NCI-H128 (cell line): ENCODE measurements around the gene OARD1.

Experiments used
- DNase-seq: peaks from one replicate; lab custom pipeline; 2025; ENCODE audit not compliant: unreplicated experiment; lab: John Stamatoyannopoulos, UW

The OARD1 gene

DNA sequence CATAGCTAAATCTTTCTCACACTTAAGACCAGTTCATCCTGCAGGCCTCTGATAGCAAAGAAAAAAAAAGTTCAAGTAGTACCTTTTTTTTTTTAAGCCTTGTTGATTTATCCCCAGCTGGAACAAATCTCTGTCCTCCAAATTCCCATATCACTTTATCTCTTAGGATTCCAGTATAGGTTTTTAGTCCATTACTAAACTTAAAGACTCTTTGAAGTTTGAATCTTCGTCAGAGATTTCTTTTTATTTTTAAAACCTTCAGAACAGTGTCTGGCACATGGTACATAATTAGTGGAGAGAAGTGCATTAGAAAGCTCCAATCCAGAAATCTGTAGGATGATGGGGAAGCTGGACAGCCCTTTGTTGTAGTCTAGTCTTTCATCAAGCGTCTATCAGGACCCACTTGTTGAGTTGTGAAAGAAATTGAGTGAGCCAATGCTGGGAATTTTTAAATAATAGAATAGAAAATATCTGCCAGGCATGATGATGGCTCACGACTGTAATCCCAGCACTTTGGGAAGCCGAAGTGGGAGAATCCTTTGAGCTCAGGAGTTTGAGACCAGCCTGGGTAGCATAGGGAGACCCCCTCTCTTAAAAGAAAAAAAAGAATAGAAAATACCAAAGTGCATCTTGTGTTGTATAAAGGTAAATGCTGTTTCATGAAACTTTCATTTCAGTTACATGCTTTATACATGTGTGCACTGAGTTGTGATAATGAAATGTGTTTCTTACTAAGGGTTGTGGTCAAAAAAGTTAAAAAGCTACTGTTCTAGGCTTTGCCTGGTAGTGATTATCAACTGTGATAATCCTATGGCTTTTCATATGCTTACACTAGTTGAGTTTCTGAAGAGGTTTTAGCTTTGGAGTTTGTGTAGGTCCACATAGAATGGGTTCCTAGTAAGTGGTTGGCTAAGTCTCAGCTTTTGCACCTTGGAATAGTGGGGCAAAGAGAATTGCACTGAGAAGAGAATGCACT, 3.8 kb upstream of the OARD1 start:
- DNase-seq, result no peak

DNA sequence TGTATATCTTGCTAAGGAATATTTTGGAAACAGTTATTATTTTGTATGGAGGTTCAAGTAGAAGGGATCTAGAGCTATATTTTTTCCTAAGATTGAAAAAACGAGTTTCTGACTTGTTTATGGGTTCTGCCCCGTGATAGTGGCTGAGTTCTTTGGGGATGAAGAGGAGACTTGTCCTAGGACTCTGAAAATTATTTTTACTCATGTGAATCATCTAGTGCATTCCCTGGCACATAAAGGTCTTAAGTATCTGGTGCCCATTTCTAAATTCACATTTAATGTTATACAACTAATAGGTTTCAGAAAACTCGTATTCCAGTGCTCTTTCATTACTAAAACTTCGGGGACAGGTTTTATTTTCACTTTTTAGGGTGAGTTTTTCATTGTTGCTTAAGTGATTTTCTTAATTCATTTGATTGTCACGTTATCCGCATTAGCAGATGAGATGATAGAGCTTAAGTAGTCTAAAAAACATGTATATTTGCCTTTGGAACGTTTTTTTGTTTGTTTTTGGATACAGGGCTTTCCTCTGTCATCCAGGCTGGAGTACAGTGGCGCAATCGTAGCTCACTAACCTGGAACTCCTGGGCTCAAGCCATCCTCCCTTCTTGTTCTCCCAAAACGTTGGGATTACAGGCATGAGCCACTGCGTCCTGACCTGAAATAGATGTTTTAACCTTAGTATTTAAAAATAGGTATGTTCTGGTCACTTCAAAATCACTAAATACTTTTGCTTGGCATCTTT, 2.7 kb upstream of the OARD1 start:
- DNase-seq, result no peak

DNA sequence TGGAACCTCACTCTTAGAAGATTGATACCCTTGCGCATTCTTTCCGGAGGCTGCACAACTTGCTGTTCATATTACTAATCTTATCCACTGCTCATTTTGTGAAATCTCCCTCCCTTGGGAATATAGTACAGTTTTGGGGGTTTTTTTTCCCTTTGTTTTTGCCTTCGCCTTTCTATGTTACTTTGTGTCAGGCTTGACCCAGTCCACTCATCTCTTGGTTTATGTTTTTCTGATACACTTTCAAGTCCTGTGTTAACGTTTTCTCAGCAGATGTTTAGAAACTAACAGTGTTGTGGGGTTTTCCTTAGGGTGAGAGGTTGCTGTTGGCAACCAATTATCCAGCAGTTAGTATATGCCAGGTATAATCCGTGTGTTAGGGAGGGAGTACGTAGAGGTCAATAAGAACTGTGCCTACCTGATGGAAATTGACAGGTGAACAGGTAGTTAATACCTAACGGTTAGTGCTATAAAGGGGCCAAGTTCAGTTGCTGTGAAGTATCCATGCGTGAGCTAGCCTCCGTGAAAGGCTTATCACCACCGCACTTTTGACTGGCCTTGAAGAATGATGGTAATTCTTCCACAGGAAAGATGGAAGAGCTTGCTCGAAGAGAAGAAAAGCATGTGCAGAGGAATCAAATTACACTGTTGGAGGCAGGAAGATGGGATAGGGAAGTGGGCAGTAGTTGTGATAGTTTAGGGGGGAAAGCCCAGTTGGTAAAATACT, 2.0 kb upstream of the OARD1 start:
- no peak for DNase-seq

DNA sequence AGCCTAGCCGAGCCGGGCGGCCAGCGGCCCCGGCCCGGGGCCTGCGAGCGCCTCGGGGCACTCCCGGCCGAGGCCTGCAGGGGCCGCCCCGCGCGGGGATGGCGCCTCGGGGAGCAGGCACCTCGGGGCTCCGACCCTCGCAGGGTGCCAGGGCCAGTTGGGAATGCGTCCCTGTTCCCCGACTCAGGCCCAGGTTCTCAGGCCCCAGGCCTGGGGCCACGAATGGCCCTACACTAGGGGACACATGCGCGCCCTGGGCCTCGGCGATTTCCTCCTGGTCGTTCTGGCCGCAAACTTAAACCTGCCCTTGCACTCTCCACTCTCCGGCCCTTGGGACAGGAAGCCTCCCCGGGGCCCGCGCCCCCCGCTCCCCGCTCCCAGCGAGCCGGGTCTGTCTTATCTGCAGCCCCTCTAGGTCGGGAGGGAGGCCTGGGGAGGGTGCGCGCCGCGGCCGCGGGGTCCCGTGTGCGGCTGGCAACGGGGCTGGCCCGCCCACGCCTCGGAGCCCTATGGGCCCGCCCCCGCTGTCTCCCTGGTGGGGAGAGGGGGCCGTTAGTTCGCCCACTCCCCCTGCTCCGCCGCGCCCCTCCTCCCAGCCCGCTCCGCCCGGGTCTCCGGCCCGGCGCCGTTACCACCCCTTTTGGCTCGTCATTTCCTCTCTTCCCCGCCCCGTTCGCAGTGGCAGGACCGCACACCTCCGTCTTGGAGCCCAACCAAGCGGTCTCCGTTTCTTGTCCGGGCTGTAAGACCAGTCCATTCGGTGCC, 1.2 kb upstream of the OARD1 start:
- DNase-seq, result peak; percentile 38

DNA sequence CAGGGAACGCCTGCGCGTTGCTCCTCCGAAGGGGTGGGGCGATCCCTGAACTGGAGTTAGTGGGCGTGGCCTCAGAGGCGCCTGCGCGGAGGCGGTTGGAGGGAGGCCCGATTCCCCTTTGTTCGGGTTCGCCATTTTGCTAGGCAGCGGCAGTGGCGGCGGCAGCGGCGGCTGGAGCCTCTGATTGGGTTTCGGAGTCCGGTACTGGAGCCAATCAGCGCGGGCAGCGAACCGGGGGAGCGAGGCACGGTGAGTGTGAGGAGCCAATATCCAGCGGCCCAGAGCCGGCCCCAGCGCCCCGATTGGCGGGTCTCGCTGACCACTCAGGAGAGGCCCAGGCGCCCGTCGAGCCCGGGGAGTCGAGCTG, 663 bp upstream of the OARD1 start, which contains the start of gene NFYA:
NFYA (plus strand) TSS at position 139 of the 367 bp plus-strand sequence. CDS start 6,116 bp downstream, outside the sequence.
- peak; percentile 100 for DNase-seq

DNA sequence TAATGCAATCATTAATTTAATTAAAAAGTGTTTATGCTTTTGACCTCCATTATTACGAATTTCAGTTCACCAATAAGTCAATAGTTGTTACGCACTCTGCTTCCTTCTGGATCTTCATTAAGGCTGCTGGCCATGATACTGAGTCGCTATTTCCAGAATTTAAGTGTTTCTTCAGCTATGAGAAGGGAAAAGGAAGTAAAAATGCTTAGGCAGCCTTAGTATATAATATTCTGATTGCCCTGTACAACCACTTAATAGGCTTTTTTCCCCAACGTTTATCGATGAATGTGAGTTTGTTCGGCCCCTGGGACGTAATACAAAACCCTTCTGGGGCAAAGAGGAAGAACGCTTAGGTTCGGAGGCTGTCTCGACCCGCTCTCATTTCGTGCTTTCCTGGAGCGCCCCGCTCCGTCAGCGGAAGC, 644 bp downstream of the OARD1 start:
- no peak for DNase-seq

DNA sequence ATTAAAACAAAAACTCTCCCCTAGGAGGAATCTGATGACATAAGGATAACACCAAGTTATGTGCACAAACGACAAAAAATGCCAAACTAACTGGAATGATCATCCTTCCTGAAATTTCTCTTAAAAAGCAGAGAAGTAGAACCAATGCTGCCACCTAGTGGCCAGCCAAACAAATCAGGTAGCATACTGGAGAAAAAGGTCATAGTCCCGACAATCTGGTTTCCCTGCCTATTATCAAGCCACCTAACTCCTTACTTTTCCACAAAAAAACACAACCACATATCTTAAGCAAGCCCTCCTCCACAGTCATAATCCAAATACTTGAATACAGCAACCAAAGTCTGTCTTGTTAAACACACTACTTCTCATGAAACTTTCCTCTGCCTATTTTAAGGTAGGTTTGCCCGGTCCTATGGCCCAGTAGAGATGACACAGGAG, 5.3 kb downstream of the OARD1 start:
- DNase-seq, result no peak

DNA sequence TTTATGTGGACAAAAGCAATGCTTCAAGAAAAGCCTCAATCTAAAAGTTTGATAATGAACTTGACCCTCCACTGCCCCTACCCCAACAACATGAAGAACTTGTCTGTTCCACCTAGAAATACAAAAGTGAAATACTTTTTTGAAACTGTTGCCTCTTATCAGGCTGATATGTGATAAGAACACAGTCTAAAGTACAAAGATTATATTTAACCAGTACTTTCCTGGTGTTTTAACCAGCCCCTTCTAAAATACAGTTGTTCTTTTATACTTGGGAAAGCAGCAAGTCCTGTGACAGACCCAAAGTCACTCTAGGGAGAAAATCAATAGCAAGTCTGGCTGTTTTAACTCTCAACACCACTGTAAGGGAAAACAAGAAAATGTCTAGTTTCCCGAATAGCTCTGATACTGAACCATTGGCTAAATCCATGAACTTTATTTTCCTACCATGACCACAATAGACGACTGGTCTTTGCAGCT, 6.6 kb downstream of the OARD1 start:
- no peak for DNase-seq

DNA sequence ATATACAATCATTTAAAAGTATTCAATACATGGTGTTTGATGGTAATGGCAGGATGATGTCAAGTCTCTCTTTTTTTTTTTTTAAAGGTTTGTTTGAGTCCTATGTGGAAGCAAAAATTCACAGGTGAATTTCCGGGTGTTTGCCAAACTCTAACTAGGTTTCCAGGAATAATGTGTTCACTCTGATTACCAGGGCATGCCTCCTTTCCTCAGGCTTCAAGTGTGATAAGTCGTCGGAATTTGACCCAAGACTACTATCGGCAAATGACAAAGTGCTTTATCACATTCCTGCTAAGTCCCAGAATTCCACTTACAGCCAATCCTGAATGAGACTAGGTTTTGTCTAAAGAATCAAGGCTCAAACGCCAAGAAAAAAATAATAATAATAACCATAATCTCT, 7.3 kb downstream of the OARD1 start:
- DNase-seq, result no peak

DNA sequence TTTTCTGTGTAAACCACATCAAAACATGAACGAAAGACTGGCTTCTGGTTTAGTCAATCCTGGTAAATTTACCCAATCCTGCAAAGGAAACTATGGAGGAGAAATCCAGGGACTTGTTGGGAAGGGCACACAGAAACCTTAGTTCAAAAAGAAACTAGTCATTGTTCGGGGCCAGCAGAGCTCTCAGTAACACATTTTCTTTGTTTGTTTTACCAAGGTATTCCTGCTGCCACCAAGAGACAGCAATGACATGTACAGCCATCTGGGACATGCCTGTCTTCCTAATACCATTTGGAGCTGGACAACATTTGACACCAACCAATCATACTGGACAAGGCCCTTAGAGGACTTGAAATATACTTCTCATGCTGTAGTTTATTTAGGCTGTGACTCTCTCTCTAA, 8.3 kb downstream of the OARD1 start:
- no peak for DNase-seq

DNA sequence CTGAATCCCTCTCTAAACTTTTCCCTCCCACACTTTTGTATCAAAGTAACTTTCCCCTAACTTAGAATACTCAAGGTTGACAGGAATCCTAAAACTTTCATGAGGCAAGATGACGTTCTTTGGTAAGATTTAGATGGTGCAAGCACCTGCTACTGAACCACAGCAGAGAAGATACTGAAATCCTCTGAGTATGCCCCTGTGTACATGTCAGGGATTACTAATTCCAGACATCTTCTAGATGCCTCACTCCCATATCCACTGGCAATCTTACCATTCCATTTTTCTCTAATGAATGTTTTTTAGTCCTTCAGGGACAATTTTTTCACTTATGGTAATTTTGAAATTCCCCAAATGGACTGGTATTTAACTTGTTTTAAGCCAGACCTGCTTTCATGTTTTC, 10.1 kb downstream of the OARD1 start:
- DNase-seq, result no peak

DNA sequence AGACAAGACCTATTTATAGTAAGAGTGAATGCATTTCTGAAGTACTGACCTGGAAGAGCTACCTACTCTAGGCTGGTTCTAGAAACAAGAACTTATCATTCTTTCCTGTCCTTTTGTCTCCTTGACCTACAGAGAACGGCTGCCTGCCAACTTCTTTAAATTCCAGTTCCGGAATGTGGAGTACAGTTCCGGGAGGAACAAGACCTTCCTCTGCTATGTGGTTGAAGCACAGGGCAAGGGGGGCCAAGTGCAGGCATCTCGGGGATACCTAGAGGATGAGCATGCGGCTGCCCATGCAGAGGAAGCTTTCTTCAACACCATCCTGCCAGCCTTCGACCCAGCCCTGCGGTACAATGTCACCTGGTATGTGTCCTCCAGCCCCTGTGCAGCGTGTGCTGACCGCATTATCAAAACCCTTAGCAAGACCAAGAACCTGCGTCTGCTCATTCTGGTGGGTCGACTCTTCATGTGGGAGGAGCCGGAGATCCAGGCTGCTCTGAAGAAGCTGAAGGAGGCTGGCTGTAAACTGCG, 10.9 kb downstream of the OARD1 start:
- no peak for DNase-seq

DNA sequence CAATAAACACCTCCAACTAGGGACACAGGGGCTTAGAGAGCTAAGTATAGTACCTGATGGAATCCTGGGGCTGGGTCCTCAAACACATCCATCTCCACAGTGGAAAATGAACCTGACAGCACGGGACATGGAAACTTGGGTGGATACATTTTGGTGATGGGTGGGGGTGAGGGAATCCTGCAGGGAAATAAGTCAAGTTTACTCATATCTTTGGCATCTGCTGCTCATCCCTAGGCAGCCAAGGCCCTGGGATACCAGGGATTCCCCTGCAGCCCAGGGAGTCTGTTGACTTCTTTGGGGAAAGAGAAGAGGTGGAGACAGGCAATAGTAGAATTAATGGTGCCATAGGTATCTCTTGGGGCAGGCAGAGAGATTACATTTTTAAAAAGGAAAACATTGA, 12.6 kb downstream of the OARD1 start:
- no peak for DNase-seq

DNA sequence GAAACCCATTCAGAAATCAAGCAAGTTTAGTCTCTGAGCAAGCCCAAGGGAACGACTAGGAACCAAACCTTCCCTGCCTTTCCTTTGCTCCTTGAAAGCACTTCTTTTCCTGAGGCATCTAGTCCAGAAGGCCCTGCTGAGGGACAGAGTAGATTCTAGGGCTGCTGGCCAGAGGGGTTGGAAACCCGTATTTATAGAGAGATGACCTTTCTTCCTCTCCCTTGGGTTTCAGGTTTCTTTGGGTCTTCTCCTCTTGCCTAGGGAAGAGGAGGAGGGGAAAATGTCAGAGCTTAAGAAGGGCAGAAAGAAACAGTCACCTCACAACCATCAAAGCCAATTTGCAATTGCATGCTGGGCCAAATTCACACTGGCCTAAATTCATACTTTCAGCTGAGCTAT, 13.4 kb downstream of the OARD1 start:
- DNase-seq, result no peak

DNA sequence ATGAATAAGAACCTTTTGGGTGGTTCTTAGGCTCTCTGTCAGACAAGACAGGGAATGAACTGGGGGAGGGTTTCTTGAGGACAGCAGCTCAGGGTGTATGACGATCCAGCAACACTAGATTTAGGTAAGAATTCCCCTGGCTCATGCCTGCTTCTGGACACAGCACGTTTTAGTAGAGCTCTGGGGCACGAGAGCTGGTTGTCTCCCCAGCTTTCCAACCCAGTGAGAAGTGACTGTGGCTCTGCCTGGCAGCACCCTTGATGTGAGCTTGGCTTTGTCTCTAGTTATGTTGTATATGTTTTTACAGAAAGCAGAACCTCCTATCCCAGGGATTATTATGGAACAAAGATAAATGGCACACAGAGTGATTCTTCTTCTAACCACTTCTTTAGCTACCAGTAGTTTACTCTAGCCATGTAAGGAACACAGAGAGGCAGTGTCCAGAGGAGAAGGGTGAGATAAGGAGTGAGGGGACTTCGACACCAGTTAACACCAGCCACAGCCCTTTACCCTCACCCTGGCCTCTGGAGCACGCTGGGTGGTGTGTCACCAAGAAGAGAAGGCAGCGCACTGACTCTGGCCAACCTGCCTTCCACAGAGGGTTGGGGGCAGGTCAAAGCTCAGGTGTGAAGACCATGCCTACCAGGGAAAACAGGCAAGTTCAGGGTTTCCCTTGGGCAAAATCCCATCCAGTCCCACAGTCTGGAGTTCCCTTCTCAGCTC, 15.2 kb downstream of the OARD1 start:
- no peak for DNase-seq

DNA sequence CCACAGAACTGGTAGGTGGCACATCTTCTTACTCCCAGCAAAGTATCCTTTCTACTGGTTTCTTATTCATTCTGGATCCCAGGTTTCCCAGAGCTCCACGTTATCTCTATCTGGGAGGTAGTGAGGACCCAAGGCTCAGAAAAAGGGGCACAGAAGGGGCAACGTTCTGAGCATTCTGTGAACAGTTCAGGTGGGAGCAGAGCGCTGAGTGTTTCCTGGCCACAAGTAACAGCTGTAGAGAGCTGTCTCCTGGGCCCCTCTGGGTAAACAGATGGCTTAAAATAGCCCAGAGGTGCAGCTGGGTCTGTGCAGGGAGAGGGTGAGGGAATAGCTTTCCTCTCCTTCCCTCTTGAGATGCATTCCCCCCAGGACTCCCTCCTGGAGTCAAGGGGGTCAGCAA, 17.0 kb downstream of the OARD1 start:
- DNase-seq, result no peak

DNA sequence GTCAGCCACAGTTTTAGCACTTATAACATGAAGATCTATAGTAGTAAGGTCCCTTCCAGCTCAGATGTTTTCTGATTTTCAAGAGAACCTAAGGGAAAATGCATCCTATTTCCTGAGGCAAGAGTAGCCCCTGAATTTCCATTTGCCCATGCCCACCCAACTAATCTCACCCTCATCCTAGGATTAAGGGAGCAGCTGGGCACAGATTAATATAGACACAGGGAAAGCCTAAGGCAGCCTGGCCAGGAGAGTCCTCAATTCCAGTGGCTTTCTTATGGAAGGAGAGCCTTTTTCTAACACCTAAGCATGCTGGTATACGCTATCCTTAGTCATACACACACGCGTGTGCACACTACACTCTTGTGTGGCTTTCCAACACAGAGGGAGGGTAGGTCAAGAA, 17.6 kb downstream of the OARD1 start:
- DNase-seq, result no peak

DNA sequence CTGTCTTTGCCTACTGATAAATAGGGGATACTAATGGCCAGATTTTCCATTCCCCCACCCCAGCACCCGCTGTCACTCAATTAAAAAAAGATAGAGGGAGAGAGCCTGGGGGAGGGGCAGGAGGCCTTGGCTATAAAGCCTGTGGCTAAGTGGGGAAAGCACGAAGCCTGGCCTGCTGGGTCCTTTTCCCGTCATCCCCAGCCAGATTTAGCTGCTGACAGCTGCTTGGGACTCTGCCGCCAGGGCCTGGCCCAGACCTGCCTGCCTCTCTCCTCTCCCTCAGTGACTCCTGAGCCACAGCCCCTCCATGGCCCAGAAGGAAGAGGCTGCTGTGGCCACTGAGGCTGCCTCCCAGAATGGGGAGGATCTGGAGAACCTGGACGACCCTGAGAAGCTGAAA, 19.1 kb downstream of the OARD1 start, which contains the start of gene APOBEC2:
APOBEC2 (plus strand) TSS at position 162 of the 400 bp plus-strand sequence; CDS start at position 308, 146 bp downstream.
- DNase-seq, result no peak

DNA sequence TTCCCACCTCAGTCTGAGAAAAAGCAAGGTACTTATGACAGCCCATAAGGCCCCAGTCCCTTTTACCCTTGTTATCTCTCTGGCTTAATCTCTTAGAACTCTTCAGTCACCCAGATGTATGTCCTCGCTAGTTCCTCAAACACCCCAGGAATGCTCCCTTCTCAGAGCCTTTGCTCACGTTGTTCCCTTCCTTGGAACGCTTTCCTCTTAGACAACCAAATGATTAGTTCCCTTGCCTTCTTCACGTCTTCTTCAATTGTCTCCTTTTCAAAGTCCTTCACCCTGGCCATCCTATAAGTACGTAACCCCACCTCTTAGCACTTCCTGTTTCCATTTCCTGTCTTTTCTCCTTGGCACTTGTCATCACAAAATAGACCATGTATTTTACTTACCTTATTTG, 20.3 kb downstream of the OARD1 start:
- DNase-seq, result no peak
